H9 (cell line): ENCODE results near the gene SPINK1. TPM values are rescaled to one million over a fixed set of nuclear protein-coding genes. Genes with fewer than 3 reads are reported as not detected.

Experiments
- DNase-seq: peaks from one replicate; pipeline ENCODE4 v3.0.0-alpha.2; 2017
- H2AFZ ChIP-seq: one replicate; pipeline ENCODE4 v1.6.1; 2013; ENCODE audit warnings: mild to moderate bottlenecking, low read length, control low read depth, moderate library complexity
- H2AK5ac ChIP-seq: 2 replicates; pipeline ENCODE4 v1.6.1; 2013; ENCODE audit warnings: low read length, control low read depth, mixed read lengths; ENCODE audit not compliant: insufficient read length
- H2BK120ac ChIP-seq: one replicate; pipeline ENCODE4 v1.6.1; 2013; ENCODE audit warnings: low read depth, mild to moderate bottlenecking, low read length, control low read depth, inconsistent platforms; ENCODE audit not compliant: poor library complexity, severe bottlenecking
- H2BK12ac ChIP-seq: 2 replicates; pipeline ENCODE4 v1.6.1; 2013; ENCODE audit warnings: low read length, control low read depth, mixed read lengths, low read depth; ENCODE audit not compliant: insufficient read length
- H2BK15ac ChIP-seq: 2 replicates; pipeline ENCODE4 v1.6.1; 2013; ENCODE audit warnings: low read depth, low read length, control low read depth
- H2BK20ac ChIP-seq: one replicate; pipeline ENCODE4 v1.6.1; 2013; ENCODE audit warnings: low read depth, mild to moderate bottlenecking, low read length, control low read depth, inconsistent platforms; ENCODE audit not compliant: poor library complexity, severe bottlenecking
- H2BK5ac ChIP-seq: 2 replicates; pipeline ENCODE4 v1.6.1; 2013; ENCODE audit warnings: low read length, control low read depth, mixed read lengths; ENCODE audit not compliant: insufficient read length
- H3K14ac ChIP-seq: 2 replicates; pipeline ENCODE4 v1.6.1; 2013; ENCODE audit warnings: low read length, control low read depth; ENCODE audit not compliant: insufficient read depth
- H3K18ac ChIP-seq: 2 replicates; pipeline ENCODE4 v1.6.1; 2013; ENCODE audit warnings: low read depth, mild to moderate bottlenecking, mixed read lengths, low read length, control low read depth; ENCODE audit not compliant: insufficient read length
- H3K23ac ChIP-seq: 2 replicates; pipeline ENCODE4 v1.6.1; 2013; ENCODE audit warnings: low read length, control low read depth, mixed read lengths, low read depth; ENCODE audit not compliant: insufficient read length
- H3K23me2 ChIP-seq: 2 replicates; pipeline ENCODE4 v1.6.1; 2013; ENCODE audit warnings: low read depth, mild to moderate bottlenecking, mixed read lengths, low read length, control low read depth; ENCODE audit not compliant: insufficient read length, poor library complexity, severe bottlenecking
- H3K27ac ChIP-seq: 2 replicates; pipeline ENCODE4 v1.5.1; 2013; ENCODE audit warnings: low read length, control low read depth, mixed read lengths, low read depth; ENCODE audit not compliant: insufficient read length
- H3K27me3 ChIP-seq: 2 replicates; pipeline ENCODE4 v1.6.1; 2013; ENCODE audit warnings: low read length, control low read depth, inconsistent platforms; ENCODE audit not compliant: insufficient read depth
- H3K4ac ChIP-seq: 2 replicates; pipeline ENCODE4 v1.6.1; 2013; ENCODE audit warnings: low read depth, mild to moderate bottlenecking, control low read depth, inconsistent platforms, low read length, moderate library complexity
- H3K4me1 ChIP-seq: 2 replicates; pipeline ENCODE4 v1.6.1; 2013; ENCODE audit warnings: low read length, control low read depth, inconsistent platforms; ENCODE audit not compliant: insufficient read depth
- H3K4me2 ChIP-seq: 2 replicates; pipeline ENCODE4 v1.6.1; 2013; ENCODE audit warnings: low read length, control low read depth, mixed read lengths; ENCODE audit not compliant: insufficient read length, insufficient read depth
- H3K56ac ChIP-seq: 2 replicates; pipeline ENCODE4 v1.6.1; 2013; ENCODE audit warnings: low read depth, mild to moderate bottlenecking, mixed read lengths, low read length, control low read depth; ENCODE audit not compliant: insufficient read length
- H3K79me1 ChIP-seq: 2 replicates; pipeline ENCODE4 v1.6.1; 2013; ENCODE audit warnings: low read depth, mild to moderate bottlenecking, moderate library complexity, low read length, control low read depth, inconsistent platforms; ENCODE audit not compliant: insufficient read depth, poor library complexity, severe bottlenecking
- H3K79me2 ChIP-seq: 2 replicates; pipeline ENCODE4 v1.6.1; 2013; ENCODE audit warnings: low read length, control low read depth, inconsistent platforms; ENCODE audit not compliant: insufficient read depth
- H3K9ac ChIP-seq: 2 replicates; pipeline ENCODE4 v1.6.1; 2013; ENCODE audit warnings: low read length, control low read depth, mixed read lengths; ENCODE audit not compliant: insufficient read length; ENCODE audit errors: extremely low read depth
- H3K9me3 ChIP-seq: one replicate; pipeline ENCODE4 v1.6.1; 2013; ENCODE audit warnings: low read depth, low read length, inconsistent platforms; ENCODE audit not compliant: control insufficient read depth
- H3T11ph ChIP-seq: one replicate; pipeline ENCODE4 v1.6.1; 2013; ENCODE audit warnings: mild to moderate bottlenecking, low read length, control low read depth, inconsistent platforms
- H4K20me1 ChIP-seq: one replicate; pipeline ENCODE4 v1.6.1; 2013; ENCODE audit not compliant: control insufficient read depth, insufficient read length, insufficient read depth
- H4K5ac ChIP-seq: 2 replicates; pipeline ENCODE4 v1.6.1; 2013; ENCODE audit warnings: low read depth, mild to moderate bottlenecking, mixed read lengths, low read length, control low read depth; ENCODE audit not compliant: insufficient read length
- H4K8ac ChIP-seq: replicated peaks from 2 replicates; pipeline ENCODE4 v1.6.1; 2013; ENCODE audit warnings: low read length, control low read depth, mixed read lengths, low read depth; ENCODE audit not compliant: insufficient read length
- H4K91ac ChIP-seq: 2 replicates; pipeline ENCODE4 v1.6.1; 2013; ENCODE audit warnings: low read depth, mild to moderate bottlenecking, moderate library complexity, mixed read lengths, low read length, control low read depth; ENCODE audit not compliant: insufficient read length
- H3K27ac Mint-ChIP-seq, 3 experiments: 2 replicates in 2 of 3; 3 replicates in 1 of 3; pipeline ENCODE4 v1.8.0; 2020 to 2021; ENCODE audit warnings: mixed read lengths in 3 of 3, mild to moderate bottlenecking in 1 of 3, moderate library complexity in 1 of 3
- H3K27me3 Mint-ChIP-seq: 2 replicates; pipeline ENCODE4 v1.8.0; 2021; ENCODE audit warnings: low read depth, mild to moderate bottlenecking, moderate library complexity, mixed read lengths
- H3K36me3 Mint-ChIP-seq, 3 experiments: 2 replicates in 2 of 3; 3 replicates in 1 of 3; pipeline ENCODE4 v1.8.0; 2020 to 2021; ENCODE audit warnings: low read depth in 3 of 3, mixed read lengths in 3 of 3; ENCODE audit not compliant: insufficient read depth in 1 of 3
- H3K4me1 Mint-ChIP-seq, 2 experiments: 2 replicates each; pipeline ENCODE4 v1.8.0; 2020; ENCODE audit warnings: mixed read lengths in 2 of 2
- H3K4me3 Mint-ChIP-seq, 2 experiments: 2 replicates in 1 of 2; 3 replicates in 1 of 2; pipeline ENCODE4 v1.8.0; 2020 to 2021; ENCODE audit warnings: mild to moderate bottlenecking in 2 of 2, mixed read lengths in 2 of 2, moderate library complexity in 1 of 2
- H3K9me3 Mint-ChIP-seq, 2 experiments: 2 replicates in 1 of 2; 3 replicates in 1 of 2; pipeline ENCODE4 v1.8.0; 2020; ENCODE audit warnings: mild to moderate bottlenecking in 2 of 2, mixed read lengths in 2 of 2, moderate library complexity in 1 of 2
- CTCF ChIP-seq: fragments of 200-600 bp; sonication (generic); conservative IDR thresholded peaks from 3 replicates; pipeline ENCODE4 v1.8.0; 2021; ENCODE audit warnings: antibody characterized with exemption, mild to moderate bottlenecking
- WGBS: extraction: QIAGEN DNeasy Blood & Tissue Kit; methylation state at CpG from one replicate; pipeline ENCODE4 v1.1.7; 2013; ENCODE audit warnings: missing lambda C conversion rate, low lambda C conversion rate, mixed read lengths; ENCODE audit not compliant: insufficient read length; ENCODE audit errors: extremely low coverage; 5-methylcytosine and 5-hydroxymethylcytosine counted together
- total RNA-seq: library from RNA; stranded (reverse); gene quantifications from 2 replicates; pipeline ENCODE4 v1.2.1, GENCODE V29; 2021

SPINK1 gene
- total RNA-seq, 1 experiment from 2014 or later, result 3.1 TPM

GRCh38 chr5:147836439-147836838 lies 5.0 kb upstream of the SPINK1 start:
- no peak overlapping the region for H3K4me2 ChIP-seq
- no peaks in the 10 kb centered on the region for H3K27me3 Mint-ChIP-seq
- no peak overlapping the region for H3T11ph ChIP-seq
- H2AK5ac ChIP-seq, result no peak overlapping the region
- no peak overlapping the region for H4K8ac ChIP-seq
- DNase-seq, result no peak
- H2BK12ac ChIP-seq, result no peak overlapping the region
- no peak overlapping the region for H2BK5ac ChIP-seq
- H3K36me3 Mint-ChIP-seq, result no peaks in the 10 kb centered on the region
- no peak overlapping the region for H2BK20ac ChIP-seq
- H3K56ac ChIP-seq, result no peak overlapping the region
- H3K9me3 ChIP-seq, result no peaks in the 10 kb centered on the region
- H3K4me1 Mint-ChIP-seq, result no peaks in the 10 kb centered on the region
- no peak for TF ChIP-seq CTCF
- H3K79me2 ChIP-seq, result no peaks in the 10 kb centered on the region
- no peak overlapping the region for H3K18ac ChIP-seq
- no peak overlapping the region for H4K91ac ChIP-seq
- H3K4me3 Mint-ChIP-seq, result no peak overlapping the region
- H3K27me3 ChIP-seq, result no peaks in the 10 kb centered on the region
- H3K23me2 ChIP-seq, result no peaks in the 10 kb centered on the region
- no peak overlapping the region for H2AFZ ChIP-seq
- no peaks in the 10 kb centered on the region for H3K4me1 ChIP-seq
- H3K4ac ChIP-seq, result no peak overlapping the region
- no peak overlapping the region for H3K23ac ChIP-seq
- H3K27ac ChIP-seq, result no peak overlapping the region
- WGBS, result no CpG with 5 or more reads among the region's 3 CpGs
- no peak overlapping the region for H3K14ac ChIP-seq
- no peaks in the 10 kb centered on the region for H3K9me3 Mint-ChIP-seq
- no peak overlapping the region for H3K9ac ChIP-seq
- no peaks in the 10 kb centered on the region for H4K20me1 ChIP-seq
- H2BK15ac ChIP-seq, result no peak overlapping the region
- no peaks in the 10 kb centered on the region for H3K79me1 ChIP-seq
- H2BK120ac ChIP-seq, result no peak overlapping the region
- H3K27ac Mint-ChIP-seq, result no peak overlapping the region
- H4K5ac ChIP-seq, result no peak overlapping the region
